Muscle layer of colon (tissue), 2 donors: ENCODE data around the gene PLEKHA6.

Source experiments
- H3K27ac ChIP-seq: one replicate; pipeline ENCODE4 v1.7.0; 2013; ENCODE audit warnings: low read depth, mild to moderate bottlenecking, low read length, moderate library complexity
- H3K27me3 ChIP-seq, 2 donors: one replicate each; pipeline ENCODE4 v1.7.0; 2013; ENCODE audit warnings: low read length in 2 of 2, mild to moderate bottlenecking in 2 of 2; ENCODE audit not compliant: insufficient read depth in 2 of 2, control insufficient read depth in 1 of 2
- H3K36me3 ChIP-seq: one replicate; pipeline ENCODE4 v1.7.0; 2013; ENCODE audit warnings: mild to moderate bottlenecking, low read length; ENCODE audit not compliant: insufficient read depth
- H3K4me1 ChIP-seq: one replicate; pipeline ENCODE4 v1.7.0; 2013; ENCODE audit warnings: mild to moderate bottlenecking, low read length; ENCODE audit not compliant: insufficient read depth
- H3K4me3 ChIP-seq, 2 donors: one replicate each; pipeline ENCODE4 v1.7.0; 2013; ENCODE audit warnings: low read length in 2 of 2, low read depth in 1 of 2, mild to moderate bottlenecking in 1 of 2, moderate library complexity in 1 of 2
- H3K9ac ChIP-seq: one replicate; pipeline ENCODE4 v1.7.0; 2013; ENCODE audit warnings: low read length
- H3K9me3 ChIP-seq: one replicate; pipeline ENCODE4 v1.7.0; 2013; ENCODE audit warnings: mild to moderate bottlenecking, low read length
- donor health status: abdominal sarcoma.
- donor health status: Adenocarcinoma of cecum.

PLEKHA6 gene

GRCh38 chr1:204192589-204193352 lies 167.0 kb downstream of the PLEKHA6 start:
- Histone ChIP-seq H3K36me3 (no peaks in the 10 kb centered on the region), H3K4me1 (no peaks in the 10 kb centered on the region), H3K9ac (no peak overlapping the region), H3K9me3 (no peaks in the 10 kb centered on the region), H3K4me3 (no peak overlapping the region), H3K27ac (no peak overlapping the region), H3K27me3 (peaks cover 0 to 3% of the 10 kb centered on the region in 2 donors)

- H3K4me1 ChIP-seq = no peaks in the 10 kb centered on the region
- H3K27me3 ChIP-seq = peaks cover 2 to 3% of the 10 kb centered on the region in 2 donors
- H3K9ac ChIP-seq = no peak overlapping the region
- no peaks in the 10 kb centered on the region for H3K36me3 ChIP-seq
- H3K27ac ChIP-seq = no peak overlapping the region
- no peak overlapping the region for H3K4me3 ChIP-seq
- no peaks in the 10 kb centered on the region for H3K9me3 ChIP-seq
Measured at GRCh38 chr1:204192046-204192445, 167.7 kb downstream of the PLEKHA6 start.

GRCh38 chr1:204191456-204191855 lies 168.3 kb downstream of the PLEKHA6 start:
- Histone ChIP-seq H3K4me1 (no peaks in the 10 kb centered on the region), H3K36me3 (no peaks in the 10 kb centered on the region), H3K9me3 (no peaks in the 10 kb centered on the region), H3K27me3 (peaks cover 3 to 4% of the 10 kb centered on the region in 2 donors), H3K27ac (no peak overlapping the region), H3K9ac (no peak overlapping the region), H3K4me3 (no peak overlapping the region)

GRCh38 chr1:204190212-204191211 lies 169.2 kb downstream of the PLEKHA6 start:
- H3K9ac ChIP-seq = no peak overlapping the region
- H3K4me3 ChIP-seq = no peak overlapping the region
- peaks cover 3 to 4% of the 10 kb centered on the region in 2 donors for H3K27me3 ChIP-seq
- H3K4me1 ChIP-seq = no peaks in the 10 kb centered on the region
- H3K36me3 ChIP-seq = no peaks in the 10 kb centered on the region
- no peaks in the 10 kb centered on the region for H3K9me3 ChIP-seq
- no peak overlapping the region for H3K27ac ChIP-seq

GRCh38 chr1:204188959-204189639 lies 170.6 kb downstream of the PLEKHA6 start:
- no peak overlapping the region for H3K9ac ChIP-seq
- no peaks in the 10 kb centered on the region for H3K9me3 ChIP-seq
- peaks cover 3 to 4% of the 10 kb centered on the region in 2 donors for H3K27me3 ChIP-seq
- no peaks in the 10 kb centered on the region for H3K4me1 ChIP-seq
- H3K4me3 ChIP-seq = no peak overlapping the region
- no peaks in the 10 kb centered on the region for H3K36me3 ChIP-seq
- no peak overlapping the region for H3K27ac ChIP-seq

- no peaks in the 10 kb centered on the region for H3K4me1 ChIP-seq
- H3K27ac ChIP-seq = no peak overlapping the region
- H3K9ac ChIP-seq = no peak overlapping the region
- peaks cover 0 to 4% of the 10 kb centered on the region in 2 donors for H3K27me3 ChIP-seq
- H3K36me3 ChIP-seq = no peaks in the 10 kb centered on the region
- H3K4me3 ChIP-seq = no peak overlapping the region
- no peaks in the 10 kb centered on the region for H3K9me3 ChIP-seq
Measured at GRCh38 chr1:204186597-204186996, 173.1 kb downstream of the PLEKHA6 start.

- Histone ChIP-seq H3K36me3 (no peaks in the 10 kb centered on the region), H3K4me1 (no peaks in the 10 kb centered on the region), H3K4me3 (no peak overlapping the region), H3K27me3 (no peaks in the 10 kb centered on the region), H3K9ac (no peak overlapping the region), H3K27ac (no peak overlapping the region), H3K9me3 (no peaks in the 10 kb centered on the region)
Measured at GRCh38 chr1:204181116-204181515, 178.6 kb downstream of the PLEKHA6 start.

- Histone ChIP-seq H3K4me3 (no peak overlapping the region), H3K9me3 (no peaks in the 10 kb centered on the region), H3K9ac (no peak overlapping the region), H3K36me3 (no peaks in the 10 kb centered on the region), H3K27ac (no peak overlapping the region), H3K27me3 (no peaks in the 10 kb centered on the region), H3K4me1 (no peaks in the 10 kb centered on the region)
Measured at GRCh38 chr1:204180133-204180532, 179.6 kb downstream of the PLEKHA6 start.

- H3K9me3 ChIP-seq = no peaks in the 10 kb centered on the region
- no peak overlapping the region for H3K27ac ChIP-seq
- H3K27me3 ChIP-seq = no peaks in the 10 kb centered on the region
- no peak overlapping the region for H3K4me3 ChIP-seq
- no peaks in the 10 kb centered on the region for H3K36me3 ChIP-seq
- no peaks in the 10 kb centered on the region for H3K4me1 ChIP-seq
- H3K9ac ChIP-seq = no peak overlapping the region
Measured at GRCh38 chr1:204178487-204179281, 181.0 kb downstream of the PLEKHA6 start.

GRCh38 chr1:204177133-204177532 lies 182.6 kb downstream of the PLEKHA6 start:
- Histone ChIP-seq H3K9ac (no peak overlapping the region), H3K27ac (no peak overlapping the region), H3K27me3 (no peaks in the 10 kb centered on the region), H3K9me3 (no peaks in the 10 kb centered on the region), H3K4me3 (no peak overlapping the region), H3K4me1 (no peaks in the 10 kb centered on the region), H3K36me3 (no peaks in the 10 kb centered on the region)
